HCT116 (cell line): ENCODE results near the gene ARHGEF16. TPM values are rescaled to one million over a fixed set of nuclear protein-coding genes. Genes with fewer than 3 reads are reported as not detected.

Source experiments
- ATAC-seq: fragments of 200-7000 bp; cut with Tn5 transposase; 2 replicates; pipeline ENCODE4 v1.9.1; 2020; ENCODE audit warnings: mild to moderate bottlenecking, moderate library complexity
- BruUV-seq: library from RNA; stranded (reverse); fragments of 400-500 nt; replicated peaks from 2 replicates; lab custom pipeline; 2021; lab: Mats Ljungman, UMichigan
- CTCF ChIA-PET: fragments of 300-600 bp; sonication (Branson Sonifier 250); formaldehyde crosslinking; loops from one replicate; lab custom pipeline; 2021; ENCODE audit warnings: antibody characterized with exemption; lab: Charles Lee
- POLR2A ChIA-PET: fragments of 300-600, 350-600 bp; sonication (Branson Sonifier 250); formaldehyde crosslinking; loops from one replicate; lab custom pipeline; 2021; ENCODE audit warnings: antibody characterized with exemption; lab: Charles Lee
- RAD21 ChIA-PET, 2 experiments: fragments of 300-600 bp; sonication (Branson Sonifier 250); formaldehyde crosslinking; loops; one replicate each; lab custom pipeline; 2023; ENCODE audit warnings: low total read pairs in 2 of 2; ENCODE audit not compliant: uncharacterized antibody in 2 of 2, unreplicated experiment in 2 of 2, low non-redundant PET in 1 of 2; lab: Charles Lee
- DNase-seq: peaks from one replicate; pipeline ENCODE4 v3.0.0-alpha.2; 2010; ENCODE audit warnings: low read depth, low spot score
- H2AFZ ChIP-seq: fragments of 200-600 bp; shearing (Covaris generic), sonication (generic); 2 replicates; pipeline ENCODE4 v1.6.1; 2017; ENCODE audit warnings: low read depth, mixed run types, mixed read lengths, antibody characterized with exemption, low read length; ENCODE audit not compliant: poor library complexity, severe bottlenecking
- H3K27ac ChIP-seq: 2 replicates; pipeline ENCODE4 v1.5.1; 2012; ENCODE audit warnings: low read depth, low read length
- H3K27me3 ChIP-seq: fragments of 200-600 bp; sonication (generic); 2 replicates; pipeline ENCODE4 v1.6.1; 2016; ENCODE audit warnings: mixed run types, low read length, mixed read lengths; ENCODE audit not compliant: insufficient read depth
- H3K36me3 ChIP-seq, 2 experiments: fragments of 200-500 bp in 1 of 2; fragments of 200-600 bp in 1 of 2; sonication (Bioruptor generic) in 1 of 2; sonication (generic) in 1 of 2; 2 replicates each; pipeline versions ENCODE4 v1.5.1 to v1.6.1; 2014 to 2016; ENCODE audit warnings: low read length in 2 of 2, inconsistent platforms in 1 of 2, mixed read lengths in 1 of 2, mixed run types in 1 of 2; ENCODE audit not compliant: insufficient read depth in 2 of 2, control insufficient read depth in 1 of 2
- H3K4me1 ChIP-seq, 2 experiments: fragments of 200-600 bp in 1 of 2; sonication (generic) in 1 of 2; 2 replicates each; pipeline versions ENCODE4 v1.5.1 to v1.6.1; 2012 to 2017; ENCODE audit warnings: low read length in 2 of 2, inconsistent platforms in 1 of 2, mild to moderate bottlenecking in 1 of 2, mixed read lengths in 1 of 2, mixed run types in 1 of 2, moderate library complexity in 1 of 2; ENCODE audit not compliant: insufficient read depth in 2 of 2, control insufficient read depth in 1 of 2
- H3K4me2 ChIP-seq: fragments of 200-600 bp; sonication (generic); 2 replicates; pipeline ENCODE4 v1.6.1; 2017; ENCODE audit warnings: mixed run types, low read length, mixed read lengths
- H3K4me3 ChIP-seq, 2 experiments: fragments of 200-600 bp in 1 of 2; sonication (generic) in 1 of 2; replicated peaks in 1 of 2; 2 replicates each; pipeline ENCODE4 v1.5.1; 2011 to 2016; ENCODE audit warnings: low read length in 2 of 2, control low read depth in 1 of 2, low read depth in 1 of 2, mild to moderate bottlenecking in 1 of 2, mixed read lengths in 1 of 2, mixed run types in 1 of 2
- H3K79me2 ChIP-seq: fragments of 200-600 bp; sonication (generic); 2 replicates; pipeline ENCODE4 v1.6.1; 2017; ENCODE audit warnings: mild to moderate bottlenecking, mixed run types, low read length, moderate library complexity, mixed read lengths; ENCODE audit not compliant: insufficient read depth
- H3K9ac ChIP-seq: fragments of 200-600 bp; sonication (generic); 2 replicates; pipeline ENCODE4 v1.6.1; 2016; ENCODE audit warnings: low read length, mixed read lengths
- H3K9me2 ChIP-seq: fragments of 200-600 bp; sonication (generic), shearing (Covaris generic); 2 replicates; pipeline ENCODE4 v1.6.1; 2017; ENCODE audit warnings: mixed run types, mild to moderate bottlenecking, moderate library complexity; ENCODE audit not compliant: insufficient read depth
- H3K9me3 ChIP-seq, 2 experiments: fragments of 200-500 bp in 1 of 2; fragments of 200-600 bp in 1 of 2; sonication (Bioruptor generic) in 1 of 2; sonication (generic) in 1 of 2; 2 replicates each; pipeline ENCODE4 v1.6.1; 2014 to 2017; ENCODE audit warnings: low read length in 2 of 2, mixed read lengths in 2 of 2, inconsistent platforms in 1 of 2, low read depth in 1 of 2, mild to moderate bottlenecking in 1 of 2, mixed run types in 1 of 2, moderate library complexity in 1 of 2; ENCODE audit not compliant: control insufficient read depth in 1 of 2, insufficient read depth in 1 of 2
- H4K20me1 ChIP-seq: fragments of 200-600 bp; sonication (generic), shearing (Covaris generic); 2 replicates; pipeline ENCODE4 v1.6.1; 2017; ENCODE audit warnings: mixed run types, mild to moderate bottlenecking, moderate library complexity; ENCODE audit not compliant: insufficient read depth
- CEBPB ChIP-seq: IDR thresholded peaks from 2 replicates; pipeline ENCODE4 v1.6.1; 2012; ENCODE audit warnings: low read depth
- CTCF ChIP-seq, 3 experiments: fragments of 200-600 bp in 1 of 3; sonication (generic) in 1 of 3; IDR thresholded peaks in 2 of 3; conservative IDR thresholded peaks in 1 of 3; 2 replicates each; pipeline ENCODE4 v1.5.1; 2012 to 2017; ENCODE audit warnings: low read depth in 2 of 3, low read length in 2 of 3, antibody characterized with exemption in 1 of 3, borderline replicate concordance in 1 of 3, control low read depth in 1 of 3, mild to moderate bottlenecking in 1 of 3, mixed read lengths in 1 of 3, mixed run types in 1 of 3, moderate library complexity in 1 of 3; ENCODE audit not compliant: insufficient read depth in 1 of 3
- ELF1 ChIP-seq: IDR thresholded peaks from 2 replicates; pipeline ENCODE4 v1.6.1; 2012; ENCODE audit warnings: low read depth, borderline replicate concordance
- POLR2A ChIP-seq: IDR thresholded peaks from 2 replicates; pipeline ENCODE4 v1.7.0; 2011; ENCODE audit warnings: borderline replicate concordance; ENCODE audit not compliant: insufficient read depth, insufficient read length; ENCODE audit errors: extremely low read depth
- SIN3A ChIP-seq: IDR thresholded peaks from 2 replicates; pipeline ENCODE4 v1.6.1; 2012; ENCODE audit warnings: low read depth
- TCF7L2 ChIP-seq: IDR thresholded peaks from 2 replicates; pipeline ENCODE4 v1.7.0; 2011; ENCODE audit warnings: borderline replicate concordance, inconsistent platforms; ENCODE audit not compliant: insufficient read depth, insufficient read length; ENCODE audit errors: extremely low read depth
- intact Hi-C: fragments of 100-400 bp; cut with micrococcal nuclease; formaldehyde crosslinking; loops from 2 replicates; pipeline ENCODE4 v1.10.0; 2022
- total RNA-seq: library from RNA; stranded (reverse); gene quantifications from one replicate; pipeline ENCODE4 v1.2.1, GENCODE V29; 2021; ENCODE audit not compliant: unreplicated experiment

ARHGEF16 gene
- total RNA-seq, 1 experiment from 2014 or later = 37.4 TPM

GRCh38 chr1:3485016-3485415 lies 30.6 kb downstream of the ARHGEF16 start:
- ChIA-PET POLR2A (no interaction called here), RAD21 (interaction anchor here in 1 of 2 experiments (1.0 kb wide), 1 partner anchor 134 kb away, joined by 3 read pairs; no protein-coding TSS in a partner anchor), CTCF (interaction anchor here (0.6 to 2.1 kb wide), 4 partner anchors 32 to 134 kb away, joined by 3 to 11 read pairs (median 6); no protein-coding TSS in a partner anchor)
- Histone ChIP-seq H3K9me2 (no peaks in the 10 kb centered on the region), H3K9ac (no peak overlapping the region), H4K20me1 (no peaks in the 10 kb centered on the region), H3K4me3 (no peak overlapping the region), H3K79me2 (no peaks in the 10 kb centered on the region), H2AFZ (no peak overlapping the region), H3K27ac (no peak overlapping the region), H3K4me2 (no peak overlapping the region), H3K4me1 (peaks cover 12 to 29% of the 10 kb centered on the region in 2 experiments; a peak in 3 of 4 replicates), H3K27me3 (no peaks in the 10 kb centered on the region), H3K9me3 (peaks cover 0 to 9% of the 10 kb centered on the region in 2 experiments; a peak in 1 of 4 replicates), H3K36me3 (no peaks in the 10 kb centered on the region)
- BruUV-seq = no TSS peak
- ATAC-seq (no peak), DNase-seq (no peak)
- TF ChIP-seq CEBPB (no peak), POLR2A (no peak), CTCF (IDR thresholded peaks at IDR 0.05 in 2 of 3, conservative IDR thresholded peaks at IDR 0.05 in 1 of 3; ENCODE audit: borderline replicate concordance in 1 of 3, insufficient read depth in 1 of 3, low read depth in 2 of 3, low read length in 2 of 3) (no peak)
- intact Hi-C loops = no loop called here

GRCh38 chr1:3488432-3488831 lies 34.0 kb downstream of the ARHGEF16 start:
- intact Hi-C loops = no loop called here
- no peaks in the 10 kb centered on the region for H3K27me3 ChIP-seq
- no peaks in the 10 kb centered on the region for H3K9me2 ChIP-seq
- H3K9me3 ChIP-seq = peaks cover 0 to 9% of the 10 kb centered on the region in 2 experiments; a peak in 1 of 4 replicates
- no peaks in the 10 kb centered on the region for H4K20me1 ChIP-seq
- H3K4me1 ChIP-seq = peaks cover 0 to 32% of the 10 kb centered on the region in 2 experiments; a peak in 2 of 4 replicates
- no peak overlapping the region for H3K4me3 ChIP-seq
- no peak for TF ChIP-seq ELF1
- TF ChIP-seq TCF7L2 = no peak
- TF ChIP-seq SIN3A = no peak
- H3K4me2 ChIP-seq = no peak overlapping the region
- H3K9ac ChIP-seq = no peak overlapping the region
- TSS peak; percentile 35 for BruUV-seq
- no peak overlapping the region for H3K27ac ChIP-seq
- DNase-seq (no peak), ATAC-seq (no peak)
- H3K36me3 ChIP-seq = no peaks in the 10 kb centered on the region
- ChIA-PET RAD21 (no interaction called here), CTCF (interaction anchor here (1.0 to 1.6 kb wide), 2 partner anchors 35 to 131 kb away, joined by 4 read pairs; no protein-coding TSS in a partner anchor), POLR2A (no interaction called here)
- no peak overlapping the region for H2AFZ ChIP-seq
- no peaks in the 10 kb centered on the region for H3K79me2 ChIP-seq
